ENCODE measurements around the gene SYT2. TPM values are rescaled to one million over a fixed set of nuclear protein-coding genes. Genes with fewer than 3 reads are reported as not detected.

Gene SYT2
- total and polyA plus RNA-seq, 10 of the 15 experiments (the other 5 are each of a cell fraction or from before 2014, with no cell fraction given), result not detected

- TF ChIP-seq EGR1 (IDR thresholded peaks at IDR 0.05; ENCODE audit: borderline replicate concordance in 1 of 2, low read depth in 2 of 2, low read length in 2 of 2), result peak in 1 of 2 experiments; percentile 37; a peak in 1 of 3 replicates
- 0 out of 2 replicates have a peak, but pooled peaks have one; percentile 17 for TF ChIP-seq MXI1 (IDR thresholded peaks at IDR 0.05; ENCODE audit: low read depth, low read length)
- TF ChIP-seq, protein P1, sequence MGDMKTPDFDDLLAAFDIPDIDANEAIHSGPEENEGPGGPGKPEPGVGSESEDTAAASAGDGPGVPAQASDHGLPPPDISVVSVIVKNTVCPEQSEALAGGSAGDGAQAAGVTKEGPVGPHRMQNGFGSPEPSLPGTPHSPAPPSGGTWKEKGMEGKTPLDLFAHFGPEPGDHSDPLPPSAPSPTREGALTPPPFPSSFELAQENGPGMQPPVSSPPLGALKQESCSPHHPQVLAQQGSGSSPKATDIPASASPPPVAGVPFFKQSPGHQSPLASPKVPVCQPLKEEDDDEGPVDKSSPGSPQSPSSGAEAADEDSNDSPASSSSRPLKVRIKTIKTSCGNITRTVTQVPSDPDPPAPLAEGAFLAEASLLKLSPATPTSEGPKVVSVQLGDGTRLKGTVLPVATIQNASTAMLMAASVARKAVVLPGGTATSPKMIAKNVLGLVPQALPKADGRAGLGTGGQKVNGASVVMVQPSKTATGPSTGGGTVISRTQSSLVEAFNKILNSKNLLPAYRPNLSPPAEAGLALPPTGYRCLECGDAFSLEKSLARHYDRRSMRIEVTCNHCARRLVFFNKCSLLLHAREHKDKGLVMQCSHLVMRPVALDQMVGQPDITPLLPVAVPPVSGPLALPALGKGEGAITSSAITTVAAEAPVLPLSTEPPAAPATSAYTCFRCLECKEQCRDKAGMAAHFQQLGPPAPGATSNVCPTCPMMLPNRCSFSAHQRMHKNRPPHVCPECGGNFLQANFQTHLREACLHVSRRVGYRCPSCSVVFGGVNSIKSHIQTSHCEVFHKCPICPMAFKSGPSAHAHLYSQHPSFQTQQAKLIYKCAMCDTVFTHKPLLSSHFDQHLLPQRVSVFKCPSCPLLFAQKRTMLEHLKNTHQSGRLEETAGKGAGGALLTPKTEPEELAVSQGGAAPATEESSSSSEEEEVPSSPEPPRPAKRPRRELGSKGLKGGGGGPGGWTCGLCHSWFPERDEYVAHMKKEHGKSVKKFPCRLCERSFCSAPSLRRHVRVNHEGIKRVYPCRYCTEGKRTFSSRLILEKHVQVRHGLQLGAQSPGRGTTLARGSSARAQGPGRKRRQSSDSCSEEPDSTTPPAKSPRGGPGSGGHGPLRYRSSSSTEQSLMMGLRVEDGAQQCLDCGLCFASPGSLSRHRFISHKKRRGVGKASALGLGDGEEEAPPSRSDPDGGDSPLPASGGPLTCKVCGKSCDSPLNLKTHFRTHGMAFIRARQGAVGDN (IDR thresholded peaks at IDR 0.05), result no peak
- TF ChIP-seq, protein P2, sequence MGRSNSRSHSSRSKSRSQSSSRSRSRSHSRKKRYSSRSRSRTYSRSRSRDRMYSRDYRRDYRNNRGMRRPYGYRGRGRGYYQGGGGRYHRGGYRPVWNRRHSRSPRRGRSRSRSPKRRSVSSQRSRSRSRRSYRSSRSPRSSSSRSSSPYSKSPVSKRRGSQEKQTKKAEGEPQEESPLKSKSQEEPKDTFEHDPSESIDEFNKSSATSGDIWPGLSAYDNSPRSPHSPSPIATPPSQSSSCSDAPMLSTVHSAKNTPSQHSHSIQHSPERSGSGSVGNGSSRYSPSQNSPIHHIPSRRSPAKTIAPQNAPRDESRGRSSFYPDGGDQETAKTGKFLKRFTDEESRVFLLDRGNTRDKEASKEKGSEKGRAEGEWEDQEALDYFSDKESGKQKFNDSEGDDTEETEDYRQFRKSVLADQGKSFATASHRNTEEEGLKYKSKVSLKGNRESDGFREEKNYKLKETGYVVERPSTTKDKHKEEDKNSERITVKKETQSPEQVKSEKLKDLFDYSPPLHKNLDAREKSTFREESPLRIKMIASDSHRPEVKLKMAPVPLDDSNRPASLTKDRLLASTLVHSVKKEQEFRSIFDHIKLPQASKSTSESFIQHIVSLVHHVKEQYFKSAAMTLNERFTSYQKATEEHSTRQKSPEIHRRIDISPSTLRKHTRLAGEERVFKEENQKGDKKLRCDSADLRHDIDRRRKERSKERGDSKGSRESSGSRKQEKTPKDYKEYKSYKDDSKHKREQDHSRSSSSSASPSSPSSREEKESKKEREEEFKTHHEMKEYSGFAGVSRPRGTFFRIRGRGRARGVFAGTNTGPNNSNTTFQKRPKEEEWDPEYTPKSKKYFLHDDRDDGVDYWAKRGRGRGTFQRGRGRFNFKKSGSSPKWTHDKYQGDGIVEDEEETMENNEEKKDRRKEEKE (IDR thresholded peaks at IDR 0.05), result no peak
- peak; percentile 73; the same call in 1 of the 2 replicates for TF ChIP-seq IRF4 (IDR thresholded peaks at IDR 0.05; ENCODE audit: low read depth, low read length)
- no peak for TF ChIP-seq HCFC1 (IDR thresholded peaks at IDR 0.05; ENCODE audit: low read length)
- TF ChIP-seq NR2F1 (conservative IDR thresholded peaks at IDR 0.05), result peak; percentile 100
- TF ChIP-seq SRF (IDR thresholded peaks at IDR 0.05; ENCODE audit: low read depth in 2 of 2, low read length in 2 of 2), result no peak
- no peak for TF ChIP-seq IRF3 (IDR thresholded peaks at IDR 0.05)
- TF ChIP-seq, protein P3, sequence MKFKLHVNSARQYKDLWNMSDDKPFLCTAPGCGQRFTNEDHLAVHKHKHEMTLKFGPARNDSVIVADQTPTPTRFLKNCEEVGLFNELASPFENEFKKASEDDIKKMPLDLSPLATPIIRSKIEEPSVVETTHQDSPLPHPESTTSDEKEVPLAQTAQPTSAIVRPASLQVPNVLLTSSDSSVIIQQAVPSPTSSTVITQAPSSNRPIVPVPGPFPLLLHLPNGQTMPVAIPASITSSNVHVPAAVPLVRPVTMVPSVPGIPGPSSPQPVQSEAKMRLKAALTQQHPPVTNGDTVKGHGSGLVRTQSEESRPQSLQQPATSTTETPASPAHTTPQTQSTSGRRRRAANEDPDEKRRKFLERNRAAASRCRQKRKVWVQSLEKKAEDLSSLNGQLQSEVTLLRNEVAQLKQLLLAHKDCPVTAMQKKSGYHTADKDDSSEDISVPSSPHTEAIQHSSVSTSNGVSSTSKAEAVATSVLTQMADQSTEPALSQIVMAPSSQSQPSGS (IDR thresholded peaks at IDR 0.05; ENCODE audit: low read length), result peak; percentile 69; the same call in 1 of the 2 replicates
- TF ChIP-seq CREM (IDR thresholded peaks at IDR 0.05; ENCODE audit: low read depth), result peak; percentile 38; the same call in 1 of the 2 replicates
- TF ChIP-seq CBX3 (IDR thresholded peaks at IDR 0.05; ENCODE audit: borderline replicate concordance, low read depth), result no peak
- peak; percentile 62 to 75; a peak in 3 of 4 replicates for TF ChIP-seq EP300 (IDR thresholded peaks at IDR 0.05; ENCODE audit: borderline replicate concordance in 1 of 2, control insufficient read depth in 1 of 2, low read depth in 2 of 2, low read length in 2 of 2)
- peak; percentile 99 for TF ChIP-seq IKZF2 (IDR thresholded peaks at IDR 0.05)
- TF ChIP-seq TCF3 (IDR thresholded peaks at IDR 0.05; ENCODE audit: borderline replicate concordance, insufficient read depth, low read depth, low read length), result 0 out of 2 replicates have a peak, but pooled peaks have one; percentile 7
- TF ChIP-seq FOXM1 (IDR thresholded peaks at IDR 0.05; ENCODE audit: low read depth, low read length), result peak; percentile 88
- TF ChIP-seq CBFB (IDR thresholded peaks at IDR 0.05; ENCODE audit: low read depth), result peak; percentile 85
Measured at GRCh38 chr1:202615501-202616354, 94.5 kb downstream of the SYT2 start (continued).
